ENCODE data around the gene PLPPR5. TPM values are rescaled to one million over a fixed set of nuclear protein-coding genes. Genes with fewer than 3 reads are reported as not detected.

PLPPR5 gene
- total RNA-seq, 1 experiment from 2014 or later = 13.6 TPM

- no peak for DNase-seq (ENCODE audit: low spot score)
- in situ Hi-C loops (cut with HindIII; ENCODE audit: low sequenced_read_pairs) = no loop called here
These were observed 81.0 kb downstream of the PLPPR5 start for GRCh38 chr1:98923667-98924066.

GRCh38 chr1:98921817-98922216 lies 82.8 kb downstream of the PLPPR5 start:
- DNase-seq (ENCODE audit: low spot score) = no peak
- in situ Hi-C loops (cut with HindIII; ENCODE audit: low sequenced_read_pairs) = no loop called here

- no peak for DNase-seq (ENCODE audit: low spot score)
- in situ Hi-C loops (cut with HindIII; ENCODE audit: low sequenced_read_pairs) = no loop called here
These were observed 84.1 kb downstream of the PLPPR5 start for GRCh38 chr1:98920441-98921110.

GRCh38 chr1:98919652-98920051 lies 85.0 kb downstream of the PLPPR5 start:
- no peak for DNase-seq (ENCODE audit: low spot score)
- in situ Hi-C loops (cut with HindIII; ENCODE audit: low sequenced_read_pairs) = no loop called here

GRCh38 chr1:98919211-98919610 lies 85.5 kb downstream of the PLPPR5 start:
- in situ Hi-C loops (cut with HindIII; ENCODE audit: low sequenced_read_pairs) = no loop called here
- no peak for DNase-seq (ENCODE audit: low spot score)

- no peak for DNase-seq (ENCODE audit: low spot score)
- in situ Hi-C loops (cut with HindIII; ENCODE audit: low sequenced_read_pairs) = no loop called here
These were observed 90.1 kb downstream of the PLPPR5 start for GRCh38 chr1:98914547-98914946.

GRCh38 chr1:98910827-98911226 lies 93.8 kb downstream of the PLPPR5 start:
- in situ Hi-C loops (cut with HindIII; ENCODE audit: low sequenced_read_pairs) = no loop called here
- DNase-seq (ENCODE audit: low spot score) = no peak

GRCh38 chr1:98908980-98909379 lies 95.7 kb downstream of the PLPPR5 start:
- DNase-seq (ENCODE audit: low spot score) = no peak
- in situ Hi-C loops (cut with HindIII; ENCODE audit: low sequenced_read_pairs) = no loop called here

GRCh38 chr1:98906809-98907208 lies 97.9 kb downstream of the PLPPR5 start:
- in situ Hi-C loops (cut with HindIII; ENCODE audit: low sequenced_read_pairs) = no loop called here
- no peak for DNase-seq (ENCODE audit: low spot score)

GRCh38 chr1:98906361-98906760 lies 98.3 kb downstream of the PLPPR5 start:
- in situ Hi-C loops (cut with HindIII; ENCODE audit: low sequenced_read_pairs) = no loop called here
- DNase-seq (ENCODE audit: low spot score) = no peak

- DNase-seq (ENCODE audit: low spot score) = no peak
- in situ Hi-C loops (cut with HindIII; ENCODE audit: low sequenced_read_pairs) = no loop called here
These were observed 100.0 kb downstream of the PLPPR5 start for GRCh38 chr1:98904684-98905083.

GRCh38 chr1:98903726-98904125 lies 100.9 kb downstream of the PLPPR5 start:
- DNase-seq (ENCODE audit: low spot score) = no peak
- in situ Hi-C loops (cut with HindIII; ENCODE audit: low sequenced_read_pairs) = no loop called here

- in situ Hi-C loops (cut with HindIII; ENCODE audit: low sequenced_read_pairs) = no loop called here
- DNase-seq (ENCODE audit: low spot score) = no peak
These were observed 101.4 kb downstream of the PLPPR5 start for GRCh38 chr1:98903261-98903660.

GRCh38 chr1:98898940-98899339 lies 105.7 kb downstream of the PLPPR5 start:
- DNase-seq (ENCODE audit: low spot score) = no peak
- in situ Hi-C loops (cut with HindIII; ENCODE audit: low sequenced_read_pairs) = no loop called here

- in situ Hi-C loops (cut with HindIII; ENCODE audit: low sequenced_read_pairs) = no loop called here
- DNase-seq (ENCODE audit: low spot score) = no peak
These were observed 107.2 kb downstream of the PLPPR5 start for GRCh38 chr1:98897479-98897878.

- in situ Hi-C loops (cut with HindIII; ENCODE audit: low sequenced_read_pairs) = no loop called here
- DNase-seq (ENCODE audit: low spot score) = no peak
These were observed 107.8 kb downstream of the PLPPR5 start for GRCh38 chr1:98896711-98897445.

GRCh38 chr1:98893371-98893770 lies 111.3 kb downstream of the PLPPR5 start:
- in situ Hi-C loops (cut with HindIII; ENCODE audit: low sequenced_read_pairs) = no loop called here
- DNase-seq (ENCODE audit: low spot score) = no peak

GRCh38 chr1:98888869-98889268 lies 115.8 kb downstream of the PLPPR5 start:
- in situ Hi-C loops (cut with HindIII; ENCODE audit: low sequenced_read_pairs) = no loop called here
- no peak for DNase-seq (ENCODE audit: low spot score)

- no peak for DNase-seq (ENCODE audit: low spot score)
- in situ Hi-C loops (cut with HindIII; ENCODE audit: low sequenced_read_pairs) = no loop called here
These were observed 117.2 kb downstream of the PLPPR5 start for GRCh38 chr1:98887507-98887906.

- no peak for DNase-seq (ENCODE audit: low spot score)
- in situ Hi-C loops (cut with HindIII; ENCODE audit: low sequenced_read_pairs) = no loop called here
These were observed 119.8 kb downstream of the PLPPR5 start for GRCh38 chr1:98884864-98885263.

GRCh38 chr1:98881901-98882300 lies 122.8 kb downstream of the PLPPR5 start:
- in situ Hi-C loops (cut with HindIII; ENCODE audit: low sequenced_read_pairs) = no loop called here
- no peak for DNase-seq (ENCODE audit: low spot score)

Data from G401 (cell line).